PC-3 (cell line): ENCODE data around the gene NRDE2.

ENCODE experiments used
- EZH2 ChIP-seq: fragments of 300-600 bp; sonication (generic); IDR thresholded peaks from one replicate; pipeline ENCODE4 v1.6.1; 2017; ENCODE audit warnings: antibody characterized with exemption, mild to moderate bottlenecking, low read length; ENCODE audit not compliant: unreplicated experiment
- TF ChIP-seq, protein P1 (sequence below): fragments of 300-600 bp; sonication (generic); conservative IDR thresholded peaks from 2 replicates; pipeline ENCODE4 v1.5.1; 2017; ENCODE audit warnings: antibody characterized with exemption, low read depth, mild to moderate bottlenecking, low read length

DNA sequence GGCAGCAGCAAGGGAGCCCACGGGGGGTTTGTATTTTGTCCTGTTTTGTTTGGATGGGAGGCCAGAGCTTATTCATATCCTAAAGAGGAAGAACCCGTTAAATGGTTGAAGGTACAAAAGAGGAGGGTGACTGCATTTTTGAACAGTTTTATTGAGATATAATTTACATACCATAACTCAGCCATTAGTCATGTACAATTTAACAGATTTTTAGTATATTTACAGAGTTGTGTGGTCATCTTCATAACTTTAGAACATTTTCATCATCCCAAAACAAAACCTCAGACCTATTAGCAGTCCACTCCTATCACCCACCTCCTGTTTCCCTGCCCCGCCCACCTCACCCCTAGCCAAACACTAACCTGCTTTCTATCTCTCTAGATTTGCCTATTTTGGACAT is 12.6 kb downstream of the NRDE2 start:
- TF ChIP-seq, protein P1, sequence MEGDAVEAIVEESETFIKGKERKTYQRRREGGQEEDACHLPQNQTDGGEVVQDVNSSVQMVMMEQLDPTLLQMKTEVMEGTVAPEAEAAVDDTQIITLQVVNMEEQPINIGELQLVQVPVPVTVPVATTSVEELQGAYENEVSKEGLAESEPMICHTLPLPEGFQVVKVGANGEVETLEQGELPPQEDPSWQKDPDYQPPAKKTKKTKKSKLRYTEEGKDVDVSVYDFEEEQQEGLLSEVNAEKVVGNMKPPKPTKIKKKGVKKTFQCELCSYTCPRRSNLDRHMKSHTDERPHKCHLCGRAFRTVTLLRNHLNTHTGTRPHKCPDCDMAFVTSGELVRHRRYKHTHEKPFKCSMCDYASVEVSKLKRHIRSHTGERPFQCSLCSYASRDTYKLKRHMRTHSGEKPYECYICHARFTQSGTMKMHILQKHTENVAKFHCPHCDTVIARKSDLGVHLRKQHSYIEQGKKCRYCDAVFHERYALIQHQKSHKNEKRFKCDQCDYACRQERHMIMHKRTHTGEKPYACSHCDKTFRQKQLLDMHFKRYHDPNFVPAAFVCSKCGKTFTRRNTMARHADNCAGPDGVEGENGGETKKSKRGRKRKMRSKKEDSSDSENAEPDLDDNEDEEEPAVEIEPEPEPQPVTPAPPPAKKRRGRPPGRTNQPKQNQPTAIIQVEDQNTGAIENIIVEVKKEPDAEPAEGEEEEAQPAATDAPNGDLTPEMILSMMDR, result no peak
- no peak for TF ChIP-seq EZH2
